ELR (cell line): ENCODE results near the gene TBC1D14.
A peak's percentile ranks its signal among the peaks of the same experiment; 100 is the strongest.
"Not testable (repeated sequence)": the region's sequence is repeated elsewhere in the genome, so short reads cannot be mapped to it uniquely, and the experiment has no call there.

Experiments
- DNase-seq: peaks from one replicate; pipeline ENCODE4 v3.0.0-alpha.2; 2015; ENCODE audit warnings: low read depth

The TBC1D14 gene

DNA sequence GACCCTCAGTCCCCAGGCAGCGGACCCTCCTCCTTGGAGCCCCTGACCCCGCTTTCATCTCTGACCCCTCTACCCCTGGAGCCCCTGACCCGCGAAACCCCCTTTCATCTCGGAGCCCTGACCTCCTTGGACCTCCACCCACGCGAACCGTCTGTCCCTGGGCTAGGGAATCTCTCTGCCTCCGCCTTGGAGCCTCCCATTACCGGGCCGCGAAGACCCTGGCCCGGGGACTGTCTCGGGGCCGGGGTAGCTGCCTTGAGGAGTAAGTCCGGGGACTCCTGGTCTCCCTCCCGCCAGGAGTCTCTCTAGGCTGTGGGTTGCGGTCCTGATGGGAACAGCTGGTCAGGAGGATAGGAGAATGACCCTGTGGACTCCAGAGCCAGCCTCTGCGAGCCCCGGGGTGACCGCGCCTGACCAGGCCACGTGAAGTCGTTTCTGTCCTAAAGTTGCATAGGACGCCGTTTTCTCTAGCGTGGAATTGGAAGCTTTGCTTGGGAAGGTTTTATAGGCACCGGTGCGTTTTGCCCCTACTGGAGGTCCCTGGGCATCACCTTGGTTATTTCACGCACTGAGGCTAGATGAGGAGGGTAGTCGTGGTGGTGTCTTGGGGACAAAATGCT, 824 bp downstream of the TBC1D14 start:
- no peak for DNase-seq

- no peak for DNase-seq
Observed at GRCh38 chr4:6910960-6911874, 1.6 kb downstream of the TBC1D14 start.

- not testable (repeated sequence) for DNase-seq
Observed at GRCh38 chr4:6911917-6912316, 2.3 kb downstream of the TBC1D14 start.

GRCh38 chr4:6912441-6912840, 2.8 kb downstream of the TBC1D14 start:
- no peak for DNase-seq

DNA sequence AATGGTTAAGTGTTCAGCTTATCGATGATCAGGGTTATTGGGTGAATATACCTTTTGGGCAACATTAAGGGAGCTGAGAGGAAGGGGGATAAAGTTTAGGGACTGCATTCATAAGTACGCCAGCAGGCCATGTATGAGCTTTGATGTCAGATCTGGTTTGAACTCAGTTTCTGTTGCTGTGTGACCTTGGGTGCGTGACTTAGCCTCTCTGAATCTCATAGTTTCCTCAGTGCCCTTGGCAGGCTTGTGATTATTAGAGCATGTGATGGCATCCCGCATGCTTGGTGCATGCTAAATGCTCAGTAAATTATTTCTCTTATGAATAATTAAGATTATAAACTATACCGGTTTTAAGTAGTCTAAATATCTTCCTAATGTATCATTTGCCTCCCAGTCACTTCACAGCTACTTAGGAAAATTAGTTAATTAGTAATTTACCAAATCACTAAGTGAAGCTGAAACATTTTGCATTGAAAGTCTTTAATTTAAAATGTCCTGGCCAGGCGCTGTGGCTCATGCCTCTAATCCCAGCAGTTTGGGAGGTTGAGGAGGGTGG, 3.8 kb downstream of the TBC1D14 start:
- no peak for DNase-seq

GRCh38 chr4:6914448-6914847, 4.8 kb downstream of the TBC1D14 start:
- DNase-seq: peak; percentile 39

DNA sequence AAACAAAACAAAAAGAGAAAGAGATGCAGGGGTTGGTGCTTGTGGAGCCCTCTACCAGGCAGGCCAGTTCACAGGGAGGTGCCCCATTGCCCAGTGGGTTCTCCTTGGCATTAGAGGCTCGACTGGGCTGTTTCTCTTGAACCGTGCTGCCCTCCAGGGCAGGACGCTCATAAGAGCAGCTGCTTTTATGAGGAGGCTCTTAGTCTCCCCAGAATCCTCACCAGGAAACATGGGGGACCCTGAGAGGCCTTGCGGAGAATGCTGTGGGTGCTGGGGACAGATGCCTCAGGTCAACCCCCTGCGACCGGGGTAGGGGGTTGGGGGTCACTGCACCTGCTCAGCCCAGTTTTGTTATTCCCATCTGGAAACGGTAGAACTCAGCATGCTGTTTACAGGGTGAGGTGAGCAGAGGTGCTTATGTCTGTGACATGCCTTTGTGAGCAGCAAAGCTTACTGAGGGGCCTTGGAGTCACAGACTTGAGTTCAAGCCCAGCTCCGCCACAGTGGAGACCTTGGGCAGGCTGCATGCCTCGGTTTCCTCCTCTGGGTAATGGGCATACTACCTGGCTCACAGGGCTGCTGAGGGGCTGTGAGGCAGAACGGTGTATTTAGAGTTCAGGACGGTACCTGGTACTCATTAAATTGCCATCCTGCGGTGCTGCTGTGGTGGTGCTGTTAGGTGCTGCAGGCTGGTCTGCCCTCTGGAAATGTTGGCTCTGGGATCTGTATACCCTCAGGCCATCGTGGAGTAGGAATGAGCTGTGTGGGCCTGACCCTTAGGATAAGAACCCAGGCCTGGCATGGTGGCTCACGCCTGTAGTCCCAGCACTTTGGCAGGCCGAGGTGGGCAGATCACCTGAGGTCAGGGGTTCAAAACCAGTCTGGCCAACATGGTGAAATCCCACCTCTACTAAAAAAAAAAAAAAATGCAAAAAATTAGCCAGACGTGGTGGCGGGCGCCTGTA, 5.7 kb downstream of the TBC1D14 start:
- no peak for DNase-seq

DNA sequence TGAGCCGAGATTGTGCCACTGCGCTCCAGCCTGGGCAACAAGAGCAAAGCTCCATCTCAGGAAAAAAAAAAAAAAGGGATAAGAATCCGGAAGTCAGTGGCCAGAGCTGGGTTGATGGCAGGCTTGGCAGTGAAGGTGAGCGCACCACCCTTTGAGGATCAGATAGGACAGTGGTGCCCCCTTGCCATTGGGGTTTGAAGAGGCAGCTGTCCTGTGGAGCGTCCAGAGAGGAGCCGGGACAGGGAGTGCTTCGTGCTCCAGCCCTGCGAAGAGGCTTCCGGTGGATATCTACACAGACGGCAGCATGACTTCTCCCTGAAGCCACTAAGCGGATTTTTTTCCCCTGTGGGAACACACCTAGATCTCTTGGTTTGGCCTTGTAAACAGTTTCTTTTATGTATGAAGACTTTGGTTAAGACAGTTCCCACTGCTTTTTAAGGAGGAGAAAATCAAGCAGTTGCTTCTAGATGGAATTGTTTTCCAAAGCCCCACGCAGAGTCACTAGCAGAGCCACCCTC, 6.5 kb downstream of the TBC1D14 start:
- DNase-seq: no peak

DNA sequence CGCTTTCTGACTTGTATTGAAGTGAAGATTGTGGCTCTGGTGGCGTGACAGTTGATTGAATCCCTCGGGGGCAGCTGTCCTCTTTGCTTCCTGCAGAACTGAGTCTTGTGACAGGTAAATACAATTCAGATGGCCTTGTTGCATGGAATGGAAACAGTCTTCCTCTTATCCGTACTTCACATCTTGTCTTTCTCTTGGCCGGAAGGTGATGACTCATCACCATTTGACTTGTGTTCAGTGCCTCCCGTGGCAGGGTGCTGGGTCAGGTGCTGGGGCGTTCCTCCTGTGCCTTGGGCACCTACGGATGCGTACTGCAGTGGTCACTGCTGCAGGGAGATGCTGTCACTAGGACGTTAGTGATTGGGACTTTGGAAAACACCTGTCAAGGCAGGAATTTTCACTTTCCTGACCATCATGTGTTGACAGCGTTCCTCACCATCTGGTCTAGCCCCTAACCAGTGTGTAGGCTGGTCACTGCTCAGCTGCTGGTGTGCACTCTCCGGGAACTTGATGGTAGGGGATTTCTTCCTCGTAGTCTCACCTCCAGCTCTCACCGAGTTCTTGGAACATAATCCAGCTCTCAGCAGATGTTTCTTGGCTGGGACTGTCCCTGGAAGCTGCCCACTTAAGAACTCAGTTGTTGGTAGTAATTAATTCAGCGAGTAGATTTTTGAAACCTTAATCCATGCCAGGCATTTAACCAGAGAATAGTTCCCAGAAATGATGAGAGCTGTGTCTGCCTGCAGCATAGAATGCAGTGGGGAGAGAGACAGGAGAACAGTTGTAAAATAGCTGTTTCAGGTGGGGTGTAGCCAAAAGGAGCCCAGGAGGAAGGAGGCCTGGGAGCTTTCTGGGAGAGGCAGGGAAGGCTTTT, 7.2 kb downstream of the TBC1D14 start:
- peak; percentile 34 for DNase-seq

DNA sequence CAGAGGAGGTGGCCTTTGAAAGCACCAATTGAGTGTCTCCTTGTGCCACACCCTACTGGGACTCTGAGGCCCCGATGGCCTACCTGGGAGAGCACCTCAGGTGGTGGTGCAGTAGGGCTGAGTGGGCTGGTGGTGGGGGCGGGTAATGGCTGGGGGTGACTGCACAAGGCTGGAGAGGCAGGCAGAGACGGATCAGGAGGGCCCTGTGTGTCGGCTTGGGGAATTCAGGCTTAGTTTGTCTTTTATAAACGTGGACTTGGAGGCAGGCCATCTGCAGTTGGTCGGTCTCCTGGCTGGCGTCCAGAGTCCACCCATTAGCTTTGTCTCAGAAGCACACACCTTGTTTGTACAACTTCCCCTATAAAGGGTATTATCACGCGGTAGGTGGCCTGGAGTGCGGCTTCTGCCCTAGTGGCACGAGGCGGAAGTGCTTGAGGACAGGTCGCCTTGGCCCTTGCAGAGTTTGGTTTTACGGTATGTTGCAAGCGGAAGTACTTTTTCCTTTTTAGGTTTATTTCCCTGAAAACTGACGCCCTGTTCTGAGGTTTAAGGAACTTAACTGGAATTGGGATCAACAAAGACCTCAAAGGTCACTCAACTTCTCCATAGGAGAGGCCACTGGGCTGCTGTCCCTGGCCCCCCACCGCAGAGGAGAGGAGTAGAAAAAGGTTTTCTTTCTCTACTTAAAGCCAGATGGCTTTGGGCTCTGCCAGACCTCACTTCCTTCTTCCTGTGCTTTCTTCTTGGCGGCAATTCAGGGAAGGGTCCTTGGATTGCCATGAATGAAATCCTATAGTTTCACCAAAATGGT, 8.0 kb downstream of the TBC1D14 start:
- DNase-seq: peak; percentile 24

DNA sequence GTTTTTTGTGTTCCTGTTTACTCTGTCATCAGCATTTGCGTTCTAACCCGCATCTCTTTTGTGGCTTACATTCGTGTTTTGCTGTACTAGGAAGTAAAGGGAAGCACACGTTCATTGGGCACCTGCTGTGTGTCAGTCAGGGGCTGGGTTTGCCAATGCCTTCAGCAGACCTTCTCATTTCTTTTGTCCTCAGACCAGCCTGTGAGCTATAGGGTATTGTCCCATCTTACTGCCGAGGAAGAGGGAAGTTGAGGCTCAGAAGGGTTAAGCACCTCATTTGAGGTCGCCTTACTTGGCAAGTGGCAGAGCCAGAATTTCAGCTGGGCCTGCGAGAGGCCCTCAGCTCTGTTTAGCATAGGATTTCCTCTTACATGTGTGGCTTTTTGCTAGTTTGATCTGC, 8.7 kb downstream of the TBC1D14 start:
- DNase-seq: no peak

DNA sequence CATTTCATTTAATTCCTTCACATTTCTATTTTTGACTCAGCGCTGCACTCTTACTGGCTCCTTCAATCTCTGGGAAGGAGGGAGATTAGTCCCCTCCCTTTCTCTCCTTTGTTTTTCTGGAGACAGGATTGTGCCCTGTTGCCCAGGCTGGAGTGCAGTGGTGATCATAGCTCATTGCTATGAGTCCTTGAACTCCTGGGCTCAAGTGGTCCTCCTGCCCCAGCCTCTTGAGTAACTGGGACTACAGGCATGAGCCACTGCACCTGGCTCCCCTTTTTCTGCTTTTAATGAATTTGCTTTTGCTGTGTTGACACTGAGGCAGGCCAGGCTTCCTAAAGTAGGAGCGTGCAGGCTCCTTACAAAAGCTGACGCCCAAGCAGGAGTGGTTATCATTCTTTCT, 10.5 kb downstream of the TBC1D14 start:
- DNase-seq: no peak

- no peak for DNase-seq
Observed at GRCh38 chr4:6923507-6923906, 13.9 kb downstream of the TBC1D14 start.

DNA sequence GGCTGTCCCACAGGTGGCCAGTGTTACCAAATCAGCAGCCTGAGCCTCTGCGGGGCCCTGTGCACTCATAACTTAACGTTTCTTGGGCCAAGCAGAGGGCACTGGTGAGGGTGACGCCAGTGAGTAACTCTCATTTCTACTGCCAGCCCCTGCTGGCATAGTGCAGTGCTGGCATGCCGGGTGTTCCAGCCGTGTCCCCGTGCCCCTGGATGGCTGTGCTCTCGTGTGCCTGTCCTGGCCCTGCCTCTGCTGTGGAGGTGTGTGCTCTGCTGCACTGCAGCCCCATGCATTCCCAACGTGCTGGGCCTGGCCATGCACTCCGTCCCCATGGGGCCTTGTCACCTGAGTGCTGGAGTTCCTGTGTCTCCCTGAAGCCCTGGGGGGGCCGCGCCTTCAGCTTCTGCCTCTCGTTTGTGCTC, 14.7 kb downstream of the TBC1D14 start:
- DNase-seq: no peak

- DNase-seq: no peak
Observed at GRCh38 chr4:6925357-6925836, 15.8 kb downstream of the TBC1D14 start.

GRCh38 chr4:6926081-6926480, 16.5 kb downstream of the TBC1D14 start:
- DNase-seq: no peak

DNA sequence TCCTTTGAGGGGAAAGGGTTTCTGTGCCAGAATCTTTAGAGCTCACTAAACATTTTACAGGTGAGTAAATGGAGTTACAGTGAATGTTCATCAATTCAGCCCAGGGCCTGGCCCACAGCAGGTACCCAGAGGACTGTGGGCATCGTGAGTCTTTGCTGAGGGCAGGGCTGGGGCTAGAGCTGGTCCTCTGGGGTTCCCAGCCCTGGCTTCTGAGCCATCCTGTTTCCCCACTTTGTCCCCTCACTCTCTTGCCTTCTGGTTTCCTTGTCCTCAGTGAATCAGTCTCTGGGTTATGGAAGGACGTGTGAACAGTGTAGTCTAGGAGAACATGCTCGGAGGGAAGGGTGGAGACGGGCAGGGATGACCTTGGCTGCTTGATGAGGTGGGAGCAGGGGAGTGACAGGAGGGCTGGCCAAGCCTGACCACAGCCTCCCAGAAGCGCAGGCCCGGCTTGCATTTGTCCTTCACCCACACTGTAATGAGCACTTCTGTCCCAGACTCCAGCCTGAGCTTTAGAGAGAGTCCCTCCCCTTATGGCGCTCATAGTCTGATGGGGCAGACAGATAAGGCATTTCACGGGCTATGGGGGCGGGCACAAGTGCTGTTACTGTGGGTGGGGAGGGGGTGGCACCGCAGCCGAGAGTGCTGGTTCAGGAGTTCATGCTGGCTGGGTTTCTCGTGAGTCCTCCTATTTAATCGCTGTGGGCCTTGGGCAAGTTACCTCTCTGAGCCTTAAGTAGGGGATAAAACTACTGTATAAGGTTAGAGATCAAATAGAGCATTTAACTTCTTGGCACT, 17.3 kb downstream of the TBC1D14 start:
- no peak for DNase-seq

DNA sequence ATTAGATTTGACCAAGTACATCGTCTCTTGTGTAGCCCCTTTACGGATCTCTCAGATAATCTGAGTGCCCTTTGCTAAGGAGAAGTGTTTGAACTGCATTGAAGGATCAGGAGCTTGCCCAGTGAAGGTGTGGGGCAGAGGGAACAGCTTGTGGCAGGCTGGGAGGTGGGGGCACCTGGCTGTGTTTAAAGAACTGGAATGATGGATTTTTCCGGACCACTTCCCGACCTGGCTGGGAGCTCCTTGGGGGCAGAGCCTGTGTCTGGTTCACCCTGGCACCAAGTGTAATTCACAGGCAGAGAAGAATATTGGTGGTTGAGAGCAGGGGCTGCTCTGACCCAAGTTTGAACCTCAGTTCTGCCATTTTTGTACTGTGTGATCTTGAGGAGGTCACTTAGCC, 18.5 kb downstream of the TBC1D14 start:
- no peak for DNase-seq

- no peak for DNase-seq
Observed at GRCh38 chr4:6929339-6929811, 19.7 kb downstream of the TBC1D14 start.
